Mucosa of descending colon (tissue), 3 donors: Measurements from ENCODE around the gene ZNF71. TPM values are rescaled to one million over a fixed set of nuclear protein-coding genes. Genes with fewer than 3 reads are reported as not detected.
A peak's percentile ranks its signal among the peaks of the same experiment; 100 is the strongest.

Source experiments
- ATAC-seq: fragments of 200-7000 bp; cut with Tn5 transposase; one replicate; pipeline ENCODE4 v1.9.1; 2020; ENCODE audit warnings: mild to moderate bottlenecking, moderate library complexity
- DNase-seq, 3 donors: peaks; one replicate each; pipeline ENCODE4 v3.0.0-alpha.2; 2020
- H3K36me3 ChIP-seq: fragments of 200-600 bp; one replicate; pipeline ENCODE4 v1.8.0; 2021; ENCODE audit warnings: low read depth, mild to moderate bottlenecking
- H3K4me1 ChIP-seq: fragments of 200-600 bp; one replicate; pipeline ENCODE4 v1.8.0; 2021; ENCODE audit warnings: low read depth, mild to moderate bottlenecking
- H3K4me3 ChIP-seq: fragments of 200-600 bp; one replicate; pipeline ENCODE4 v1.8.0; 2021; ENCODE audit warnings: mild to moderate bottlenecking
- H3K9me3 ChIP-seq: fragments of 200-600 bp; one replicate; pipeline ENCODE4 v1.8.0; 2021; ENCODE audit warnings: mild to moderate bottlenecking
- intact Hi-C, 2 donors: fragments of 100-400 bp; cut with DNase I in 1 of 2; cut with micrococcal nuclease in 1 of 2; formaldehyde crosslinking; loops; one replicate each; pipeline versions ENCODE4 v1.11.0 to v1.11.1; 2022; cut with DNase I, micrococcal nuclease
- total RNA-seq, 3 donors: library from RNA; stranded (reverse); fragmentation: NEBNext Ultra II Directional in 2 of 3; extraction: Animal tissue kit (Norgen Biotek cat#: 25700) in 2 of 3; gene quantifications; one replicate each; pipeline versions ENCODE4 v1.2.1 to v1.2.4, GENCODE V29; 2021 to 2023
- TF ChIP-seq, protein P1 (sequence below): fragments of 200-600 bp; IDR thresholded peaks from one replicate; pipeline ENCODE4 v1.8.0; 2022; ENCODE audit warnings: antibody characterized with exemption, mild to moderate bottlenecking
- donor health status: DM: no; HTN: no; CAD: no; lungs with moderate emphysema.
- donor health status: DM: no; HTN: no; CAD: no.
- donor health status: DM: no; HTN: yes; CAD: no.

Gene ZNF71
- total RNA-seq, 3 donors from 2014 or later: 2.8 to 12.2 (median 3.2) TPM

- intact Hi-C loops: no loop called here
- ATAC-seq (peak; percentile 48), DNase-seq (no peak)
- H3K9me3 ChIP-seq: peaks cover 32% of the 10 kb centered on the region
- peaks cover 4% of the 10 kb centered on the region for H3K4me1 ChIP-seq
- no peaks in the 10 kb centered on the region for H3K36me3 ChIP-seq
- peak overlapping the region; percentile 85 for H3K4me3 ChIP-seq
- TF ChIP-seq, protein P1, sequence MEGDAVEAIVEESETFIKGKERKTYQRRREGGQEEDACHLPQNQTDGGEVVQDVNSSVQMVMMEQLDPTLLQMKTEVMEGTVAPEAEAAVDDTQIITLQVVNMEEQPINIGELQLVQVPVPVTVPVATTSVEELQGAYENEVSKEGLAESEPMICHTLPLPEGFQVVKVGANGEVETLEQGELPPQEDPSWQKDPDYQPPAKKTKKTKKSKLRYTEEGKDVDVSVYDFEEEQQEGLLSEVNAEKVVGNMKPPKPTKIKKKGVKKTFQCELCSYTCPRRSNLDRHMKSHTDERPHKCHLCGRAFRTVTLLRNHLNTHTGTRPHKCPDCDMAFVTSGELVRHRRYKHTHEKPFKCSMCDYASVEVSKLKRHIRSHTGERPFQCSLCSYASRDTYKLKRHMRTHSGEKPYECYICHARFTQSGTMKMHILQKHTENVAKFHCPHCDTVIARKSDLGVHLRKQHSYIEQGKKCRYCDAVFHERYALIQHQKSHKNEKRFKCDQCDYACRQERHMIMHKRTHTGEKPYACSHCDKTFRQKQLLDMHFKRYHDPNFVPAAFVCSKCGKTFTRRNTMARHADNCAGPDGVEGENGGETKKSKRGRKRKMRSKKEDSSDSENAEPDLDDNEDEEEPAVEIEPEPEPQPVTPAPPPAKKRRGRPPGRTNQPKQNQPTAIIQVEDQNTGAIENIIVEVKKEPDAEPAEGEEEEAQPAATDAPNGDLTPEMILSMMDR: no peak
Observed at GRCh38 chr19:56595548-56595899, 422 bp downstream of the ZNF71 start.

DNA sequence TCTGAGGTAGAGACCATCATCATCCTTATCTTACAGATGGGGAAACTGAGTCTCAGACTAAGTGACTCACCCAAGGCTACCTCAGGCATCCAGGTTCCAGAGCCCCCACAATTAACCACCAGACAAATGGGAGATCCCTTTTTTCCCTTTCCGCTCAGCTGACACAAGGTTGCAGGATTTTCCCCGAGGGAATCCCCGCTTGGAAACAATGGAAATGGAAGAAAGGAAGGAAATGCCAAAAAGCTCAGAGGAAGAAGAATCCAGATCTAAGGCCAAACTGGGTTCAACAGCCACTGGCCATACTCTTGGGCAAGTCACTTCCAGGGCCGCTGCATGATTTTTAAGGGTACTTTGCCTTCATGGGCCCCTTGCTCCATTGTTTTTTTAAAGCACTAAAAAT lies 1.6 kb downstream of the ZNF71 start:
- TF ChIP-seq, protein P1: no peak
- intact Hi-C loops: no loop called here
- peaks cover 4% of the 10 kb centered on the region for H3K4me1 ChIP-seq
- no peaks in the 10 kb centered on the region for H3K36me3 ChIP-seq
- ATAC-seq (no peak), DNase-seq (no peak)
- no peak overlapping the region for H3K4me3 ChIP-seq
- peaks cover 37% of the 10 kb centered on the region for H3K9me3 ChIP-seq

- DNase-seq (no peak), ATAC-seq (no peak)
- Histone ChIP-seq H3K4me1 (peaks cover 4% of the 10 kb centered on the region), H3K4me3 (no peak overlapping the region), H3K36me3 (no peaks in the 10 kb centered on the region), H3K9me3 (peaks cover 40% of the 10 kb centered on the region)
- intact Hi-C loops: no loop called here
- TF ChIP-seq, protein P1: no peak
Observed at GRCh38 chr19:56597696-56598095, 2.6 kb downstream of the ZNF71 start.

DNA sequence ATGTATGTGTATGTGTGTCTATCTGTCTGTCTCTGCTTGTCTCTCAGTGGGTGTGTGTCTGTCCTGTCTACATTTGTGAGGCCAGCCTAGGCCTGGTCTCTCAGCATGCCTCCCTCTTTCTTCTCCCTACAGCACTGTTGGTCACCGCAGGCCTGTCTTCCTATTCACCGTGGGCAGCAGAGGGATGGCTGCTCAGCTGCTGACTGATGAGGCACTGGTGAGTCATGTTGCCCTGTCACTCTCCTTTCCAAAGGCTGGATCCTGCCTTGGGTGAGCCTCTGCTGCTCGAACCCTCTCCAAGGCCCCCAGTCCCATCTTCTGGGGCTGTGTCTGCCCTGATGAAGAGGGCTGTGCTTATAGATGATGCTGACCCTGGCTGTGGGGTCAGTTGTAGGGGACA lies 6.3 kb downstream of the ZNF71 start:
- peaks cover 77% of the 10 kb centered on the region for H3K9me3 ChIP-seq

GRCh38 chr19:56603829-56604228 lies 8.7 kb downstream of the ZNF71 start:
- no peak overlapping the region for H3K4me3 ChIP-seq
- TF ChIP-seq, protein P1: no peak
- ATAC-seq: no peak
- H3K9me3 ChIP-seq: peaks cover 86% of the 10 kb centered on the region
- H3K4me1 ChIP-seq: no peaks in the 10 kb centered on the region
- no peak for DNase-seq
- H3K36me3 ChIP-seq: no peaks in the 10 kb centered on the region
- intact Hi-C loops: no loop called here

More for the DNA sequence above, 6.3 kb downstream of the ZNF71 start:
- Histone ChIP-seq H3K4me3 (no peak overlapping the region), H3K4me1 (no peaks in the 10 kb centered on the region), H3K36me3 (no peaks in the 10 kb centered on the region)
- no peak for ATAC-seq
- TF ChIP-seq, protein P1: no peak
- intact Hi-C loops: no loop called here
- DNase-seq: no peak
